Amniotic stem cell (primary cell): ENCODE data around the gene UACA.
"Not testable (repeated sequence)": the region's sequence is repeated elsewhere in the genome, so short reads cannot be mapped to it uniquely, and the experiment has no call there.

ENCODE experiments used
- DNase-seq: peaks from one replicate; lab custom pipeline; 2025; lab: John Stamatoyannopoulos, UW

Gene UACA

GRCh38 chr15:70625438-70625837, 137.9 kb downstream of the UACA start:
- no peak for DNase-seq

GRCh38 chr15:70625011-70625410, 138.3 kb downstream of the UACA start:
- no peak for DNase-seq

- no peak for DNase-seq
These were observed 144.4 kb downstream of the UACA start for GRCh38 chr15:70618929-70619328.

DNA sequence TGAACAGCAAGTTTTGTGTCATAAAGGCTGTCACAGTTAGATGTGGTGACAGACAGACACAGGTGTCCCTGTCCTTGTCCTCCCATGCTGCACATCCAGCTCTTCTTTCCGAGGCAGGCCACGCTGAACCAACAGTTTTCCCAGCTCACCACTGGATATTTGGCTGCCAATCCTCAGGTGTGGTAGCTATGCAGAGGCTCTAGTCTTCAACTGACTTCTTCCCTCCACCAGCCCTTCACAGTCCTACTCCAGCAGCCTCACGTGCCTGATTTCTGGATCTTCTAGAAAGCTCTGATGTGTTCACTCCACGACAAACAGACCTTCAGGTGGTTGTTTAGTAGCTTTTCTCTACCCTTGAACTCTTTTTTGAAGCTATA, 145.5 kb downstream of the UACA start:
- DNase-seq: no peak

- DNase-seq: no peak
These were observed 146.1 kb downstream of the UACA start for GRCh38 chr15:70617076-70617910.

GRCh38 chr15:70616311-70616756, 147.0 kb downstream of the UACA start:
- DNase-seq: not testable (repeated sequence)

GRCh38 chr15:70615435-70616310, 147.7 kb downstream of the UACA start:
- no peak for DNase-seq

GRCh38 chr15:70614221-70614620, 149.1 kb downstream of the UACA start:
- no peak for DNase-seq

DNA sequence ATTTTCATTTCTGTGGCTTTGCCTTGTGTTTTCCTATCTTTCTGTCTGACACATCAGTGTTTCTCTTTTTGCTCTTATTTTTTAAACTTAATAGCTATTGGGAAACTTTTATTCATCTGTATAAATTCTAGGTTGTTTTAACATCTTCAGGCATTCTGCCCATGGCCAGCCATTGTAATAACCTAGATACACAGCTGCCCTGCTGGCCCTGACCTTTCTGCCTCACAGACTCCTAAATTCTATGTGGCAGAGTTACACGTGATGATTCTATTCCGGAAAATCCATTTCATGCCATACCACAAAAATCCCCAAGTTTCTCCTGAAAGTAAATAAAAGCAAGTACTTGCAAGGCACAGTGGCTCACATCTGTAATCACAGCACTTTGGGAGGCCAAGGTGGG, 150.1 kb downstream of the UACA start:
- no peak for DNase-seq

GRCh38 chr15:70611286-70611685, 152.1 kb downstream of the UACA start:
- DNase-seq: no peak

- no peak for DNase-seq
These were observed 152.8 kb downstream of the UACA start for GRCh38 chr15:70610541-70610940.

- no peak for DNase-seq
These were observed 153.5 kb downstream of the UACA start for GRCh38 chr15:70609889-70610288.

DNA sequence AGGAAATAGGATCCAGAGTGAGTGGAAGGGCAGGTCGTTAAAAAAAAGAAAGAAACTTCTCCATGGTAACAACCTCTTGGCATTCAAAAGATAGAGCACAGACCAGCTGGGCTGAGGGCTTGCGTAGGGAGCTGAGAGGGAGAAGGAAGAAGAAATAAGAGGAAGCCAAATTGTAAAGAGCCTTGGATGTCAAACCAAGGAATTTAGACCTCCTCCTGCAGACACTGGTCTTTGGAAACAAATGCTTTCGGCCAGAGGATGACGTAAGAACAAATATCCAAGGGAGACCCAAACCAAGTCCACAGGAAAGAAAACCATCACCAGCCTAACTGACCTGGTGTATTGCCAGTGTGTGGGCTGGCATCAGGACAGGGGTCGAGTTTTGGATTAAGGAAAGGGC, 155.2 kb downstream of the UACA start:
- DNase-seq: no peak

- no peak for DNase-seq
These were observed 157.6 kb downstream of the UACA start for GRCh38 chr15:70605606-70606410.

DNA sequence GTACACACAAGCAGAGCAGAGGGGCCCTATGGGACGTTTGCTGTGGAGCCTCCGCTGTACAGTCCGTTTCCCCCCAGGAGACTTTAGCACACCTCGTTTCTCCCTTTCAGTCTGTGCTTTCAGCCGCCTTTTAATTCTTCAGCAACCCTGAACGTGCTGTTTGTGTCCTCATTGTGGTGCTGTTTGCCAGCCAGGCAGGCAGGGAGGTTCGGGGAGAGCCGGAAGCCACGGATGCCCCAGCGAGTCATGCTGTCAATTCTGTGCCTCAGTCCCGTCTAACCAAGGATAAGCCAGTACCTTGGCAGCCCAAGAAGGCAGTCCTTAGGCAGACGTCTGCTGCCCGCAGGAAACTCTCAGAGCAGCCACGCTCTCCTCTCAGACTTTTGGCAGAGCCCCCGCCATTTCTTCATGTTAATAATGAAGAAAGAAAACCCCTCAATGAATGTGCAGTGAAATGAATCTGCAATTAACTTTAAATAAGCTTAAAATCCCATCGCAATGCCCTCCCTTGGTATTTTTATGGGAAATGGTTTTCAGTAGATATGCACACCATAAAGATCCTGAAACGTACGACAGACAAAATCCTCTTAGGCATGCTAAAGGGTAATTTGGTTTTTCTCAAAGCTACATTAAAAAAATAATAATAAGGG, 158.6 kb downstream of the UACA start:
- DNase-seq: no peak
